Nephron (organoid): ENCODE data around the gene ZBTB40.
A peak's percentile ranks its signal among the peaks of the same experiment; 100 is the strongest.

Experiments used
- H3K27ac Mint-ChIP-seq, 3 experiments: 2 replicates each; pipeline ENCODE4 v1.8.0; 2020; ENCODE audit warnings: mixed read lengths in 3 of 3, mild to moderate bottlenecking in 2 of 3, moderate library complexity in 1 of 3
- H3K27me3 Mint-ChIP-seq: 2 replicates; pipeline ENCODE4 v1.8.0; 2021; ENCODE audit warnings: low read depth, mild to moderate bottlenecking, moderate library complexity, mixed read lengths
- H3K36me3 Mint-ChIP-seq: 2 replicates; pipeline ENCODE4 v1.8.0; 2020; ENCODE audit warnings: low read depth, mixed read lengths
- H3K4me1 Mint-ChIP-seq: 2 replicates; pipeline ENCODE4 v1.8.0; 2020; ENCODE audit warnings: mixed read lengths
- H3K4me3 Mint-ChIP-seq, 3 experiments: 2 replicates each; pipeline ENCODE4 v1.8.0; 2020; ENCODE audit warnings: mild to moderate bottlenecking in 3 of 3, mixed read lengths in 3 of 3, moderate library complexity in 2 of 3
- H3K9me3 Mint-ChIP-seq: 2 replicates; pipeline ENCODE4 v1.8.0; 2020; ENCODE audit warnings: mixed read lengths
- CTCF ChIP-seq, 3 experiments: fragments of 200-600 bp; sonication (generic); IDR thresholded peaks; one replicate each; pipeline ENCODE4 v1.5.0; 2021; ENCODE audit warnings: antibody characterized with exemption in 3 of 3; ENCODE audit not compliant: unreplicated experiment in 3 of 3

ZBTB40 gene

DNA sequence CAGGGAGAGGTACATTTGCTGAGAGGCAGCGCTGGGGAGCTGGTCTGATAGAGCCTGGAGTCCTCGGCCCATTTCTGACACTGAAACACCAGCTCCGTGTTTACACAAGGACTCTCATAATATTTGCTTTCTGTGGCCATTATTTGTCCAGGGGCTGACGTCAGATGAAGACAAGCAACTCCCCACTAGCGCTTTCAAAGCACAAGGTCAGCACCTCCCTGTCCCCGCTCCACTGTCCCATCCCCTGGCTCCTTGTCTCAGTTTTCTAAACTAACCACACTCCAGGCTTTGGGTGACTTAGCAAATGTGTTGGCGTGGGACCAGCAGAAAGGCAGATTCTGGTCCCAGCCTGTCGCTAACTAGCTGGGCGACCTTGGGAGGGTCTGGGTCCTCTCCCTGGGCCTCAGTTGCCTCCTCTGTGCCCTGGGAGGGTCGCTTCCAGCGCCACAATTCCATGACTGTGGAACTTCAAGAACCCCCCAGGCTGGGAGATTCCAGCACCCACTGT lies 37.4 kb upstream of the ZBTB40 start:
- Mint-ChIP-seq H3K36me3 (no peaks in the 10 kb centered on the region), H3K27ac (peak overlapping the region; percentile 35 to 76 (median 61)), H3K27me3 (peaks cover 20% of the 10 kb centered on the region), H3K9me3 (no peaks in the 10 kb centered on the region), H3K4me3 (no peak overlapping the region), H3K4me1 (peaks cover 37% of the 10 kb centered on the region)
- no peak for TF ChIP-seq CTCF (IDR thresholded peaks at IDR 0.05; ENCODE audit: unreplicated experiment in 3 of 3)

DNA sequence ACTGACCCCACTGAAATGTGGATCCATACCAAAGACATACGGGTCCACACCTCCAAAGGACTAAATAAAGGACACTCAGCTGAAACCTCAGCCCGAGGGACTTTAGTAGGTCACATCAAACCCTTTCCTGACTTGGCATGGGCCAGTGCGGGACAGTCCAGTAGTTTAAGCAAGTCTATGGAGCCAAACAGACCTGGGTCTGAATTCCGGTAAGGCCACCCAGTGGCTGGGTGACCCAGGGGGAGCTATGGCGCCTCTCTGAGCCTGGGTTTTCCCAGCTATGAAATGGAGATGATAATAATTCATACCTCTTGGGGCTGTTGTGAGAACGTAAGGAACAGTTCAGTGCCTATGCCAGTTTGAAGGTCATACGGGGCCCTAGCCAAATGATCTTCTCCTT lies 36.2 kb upstream of the ZBTB40 start:
- H3K4me1 Mint-ChIP-seq = peaks cover 46% of the 10 kb centered on the region
- no peak for TF ChIP-seq CTCF (IDR thresholded peaks at IDR 0.05; ENCODE audit: unreplicated experiment in 3 of 3)
- peaks cover 27% of the 10 kb centered on the region for H3K27me3 Mint-ChIP-seq
- H3K4me3 Mint-ChIP-seq = peak overlapping the region in 1 of 3 experiments; percentile 28
- peak overlapping the region in 1 of 3 experiments; percentile 32 for H3K27ac Mint-ChIP-seq
- no peaks in the 10 kb centered on the region for H3K9me3 Mint-ChIP-seq
- H3K36me3 Mint-ChIP-seq = no peaks in the 10 kb centered on the region

DNA sequence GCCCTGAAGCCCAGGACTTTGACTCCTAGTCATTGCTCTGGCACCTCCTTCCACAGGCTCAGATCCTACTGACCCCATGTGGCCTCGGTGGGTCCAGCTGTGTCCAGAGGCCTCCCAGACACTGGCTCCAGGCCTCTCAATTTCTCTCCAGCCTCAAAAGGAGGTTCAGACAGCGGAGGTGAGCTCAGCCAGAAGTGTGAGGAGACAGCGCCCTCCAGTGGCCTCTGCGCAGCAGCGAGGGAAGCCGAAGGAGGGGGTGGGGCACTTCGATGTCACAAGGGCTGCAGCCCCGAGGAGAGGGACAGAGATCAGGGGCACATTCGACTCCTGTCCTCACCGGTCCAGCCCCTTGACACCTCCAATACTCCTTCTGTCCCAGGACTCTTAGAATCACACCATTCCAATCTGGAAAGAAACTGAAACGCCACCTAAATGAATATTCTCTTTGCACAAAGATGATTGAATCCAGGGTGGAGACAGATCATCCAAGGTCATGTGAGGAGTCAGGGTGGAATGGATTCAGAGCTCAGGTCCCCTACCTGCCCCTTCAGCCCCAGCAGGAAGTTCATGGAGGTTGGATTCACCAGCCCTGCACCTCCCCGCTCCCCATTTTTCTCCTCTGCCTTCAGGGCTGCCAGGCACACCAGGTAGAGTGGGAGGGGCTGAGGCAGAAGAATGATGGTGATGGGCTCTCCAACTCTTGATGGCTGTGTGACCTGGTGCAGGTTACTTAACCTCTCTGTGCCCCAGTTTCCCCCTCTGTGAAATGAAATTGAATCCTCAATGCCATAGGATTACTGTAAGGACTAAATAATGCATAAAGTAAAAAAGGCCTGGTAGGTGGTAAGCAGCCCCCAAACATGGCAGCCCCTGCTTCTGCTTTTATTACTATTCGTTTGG lies 34.8 kb upstream of the ZBTB40 start:
- peaks cover 46% of the 10 kb centered on the region for H3K4me1 Mint-ChIP-seq
- peak overlapping the region in 1 of 3 experiments; percentile 26 for H3K4me3 Mint-ChIP-seq
- H3K9me3 Mint-ChIP-seq = no peaks in the 10 kb centered on the region
- peaks cover 27% of the 10 kb centered on the region for H3K27me3 Mint-ChIP-seq
- peak overlapping the region; percentile 21 to 77 (median 70) for H3K27ac Mint-ChIP-seq
- H3K36me3 Mint-ChIP-seq = no peaks in the 10 kb centered on the region
- peak; percentile 95 to 98 (median 95) for TF ChIP-seq CTCF (IDR thresholded peaks at IDR 0.05; ENCODE audit: unreplicated experiment in 3 of 3)

- TF ChIP-seq CTCF (IDR thresholded peaks at IDR 0.05; ENCODE audit: unreplicated experiment in 3 of 3) = no peak
- H3K4me1 Mint-ChIP-seq = peaks cover 45% of the 10 kb centered on the region
- H3K27me3 Mint-ChIP-seq = peaks cover 23% of the 10 kb centered on the region
- no peaks in the 10 kb centered on the region for H3K36me3 Mint-ChIP-seq
- H3K27ac Mint-ChIP-seq = no peak overlapping the region
- no peak overlapping the region for H3K4me3 Mint-ChIP-seq
- no peaks in the 10 kb centered on the region for H3K9me3 Mint-ChIP-seq
These were observed 34.2 kb upstream of the ZBTB40 start for GRCh38 chr1:22417466-22417865.

GRCh38 chr1:22418312-22418711 lies 33.3 kb upstream of the ZBTB40 start:
- TF ChIP-seq CTCF (IDR thresholded peaks at IDR 0.05; ENCODE audit: unreplicated experiment in 3 of 3) = no peak
- peaks cover 23% of the 10 kb centered on the region for H3K27me3 Mint-ChIP-seq
- H3K4me3 Mint-ChIP-seq = no peak overlapping the region
- no peaks in the 10 kb centered on the region for H3K36me3 Mint-ChIP-seq
- H3K9me3 Mint-ChIP-seq = no peaks in the 10 kb centered on the region
- peak overlapping the region; percentile 2 to 73 (median 42) for H3K27ac Mint-ChIP-seq
- peaks cover 38% of the 10 kb centered on the region for H3K4me1 Mint-ChIP-seq
